Bronchial epithelial cell (primary cell): ENCODE data around the gene CARMIL1. TPM values are rescaled to one million over a fixed set of nuclear protein-coding genes. Genes with fewer than 3 reads are reported as not detected.

Source experiments
- DNase-seq: peaks from one replicate; pipeline ENCODE4 v3.0.0-alpha.2; 2010; ENCODE audit warnings: low read depth
- FAIRE-seq: peaks from 2 replicates; lab custom pipeline; 2011; peaks lifted over from hg19 to GRCh38; lab: Jason Lieb, UNC
- H3K27me3 ChIP-seq: 2 replicates; pipeline ENCODE4 v1.5.1; 2011; ENCODE audit warnings: low read length; ENCODE audit not compliant: control insufficient read depth, insufficient read depth
- H3K36me3 ChIP-seq: 2 replicates; pipeline ENCODE4 v1.5.1; 2011; ENCODE audit warnings: low read length; ENCODE audit not compliant: control insufficient read depth, insufficient read depth
- H3K4me3 ChIP-seq: 2 replicates; pipeline ENCODE4 v1.5.1; 2011; ENCODE audit warnings: mild to moderate bottlenecking, low read depth, low read length, control low read depth
- CTCF ChIP-seq: IDR thresholded peaks from 2 replicates; pipeline ENCODE4 v1.5.1; 2011; ENCODE audit warnings: mild to moderate bottlenecking, moderate library complexity, low read length, control low read depth, inconsistent platforms; ENCODE audit not compliant: insufficient read depth, severe bottlenecking
- total RNA-seq: library from RNA; depleted of rRNA; stranded (reverse); fragments of >200 nt; gene quantifications from 2 replicates; pipeline ENCODE4 v1.2.1, GENCODE V29; 2014

CARMIL1 gene
- total RNA-seq, 1 donor from 2014 or later, result 12.1 TPM

GRCh38 chr6:25384967-25385366 is 105.8 kb downstream of the CARMIL1 start:
- FAIRE-seq (no peak), DNase-seq (no peak)
- H3K27me3 ChIP-seq, result no peaks in the 10 kb centered on the region
- H3K4me3 ChIP-seq, result no peak overlapping the region
- TF ChIP-seq CTCF, result no peak
- H3K36me3 ChIP-seq, result no peaks in the 10 kb centered on the region

- no peak for FAIRE-seq
- no peak for DNase-seq
- no peak for TF ChIP-seq CTCF
- Histone ChIP-seq H3K27me3 (no peaks in the 10 kb centered on the region), H3K4me3 (no peak overlapping the region), H3K36me3 (no peaks in the 10 kb centered on the region)
These were observed 108.3 kb downstream of the CARMIL1 start for GRCh38 chr6:25387483-25387882.

GRCh38 chr6:25387911-25388310 is 108.7 kb downstream of the CARMIL1 start:
- Histone ChIP-seq H3K4me3 (no peak overlapping the region), H3K36me3 (no peaks in the 10 kb centered on the region)

GRCh38 chr6:25388776-25389175 is 109.6 kb downstream of the CARMIL1 start:
- no peaks in the 10 kb centered on the region for H3K36me3 ChIP-seq
- TF ChIP-seq CTCF, result no peak
- DNase-seq, result peak; percentile 41
- FAIRE-seq, result no peak
- no peak overlapping the region for H3K4me3 ChIP-seq
- no peaks in the 10 kb centered on the region for H3K27me3 ChIP-seq

More at GRCh38 chr6:25387911-25388310, 108.7 kb downstream of the CARMIL1 start:
- FAIRE-seq (no peak), DNase-seq (no peak)
- no peak for TF ChIP-seq CTCF
- no peaks in the 10 kb centered on the region for H3K27me3 ChIP-seq

GRCh38 chr6:25389471-25389870 is 110.3 kb downstream of the CARMIL1 start:
- no peak for FAIRE-seq
- peak; percentile 74 for DNase-seq
- Histone ChIP-seq H3K36me3 (no peaks in the 10 kb centered on the region), H3K4me3 (no peak overlapping the region), H3K27me3 (no peaks in the 10 kb centered on the region)
- no peak for TF ChIP-seq CTCF

GRCh38 chr6:25392372-25392771 is 113.2 kb downstream of the CARMIL1 start:
- FAIRE-seq, result no peak
- TF ChIP-seq CTCF, result no peak
- no peak for DNase-seq

More at GRCh38 chr6:25392372-25392771, 113.2 kb downstream of the CARMIL1 start:
- no peaks in the 10 kb centered on the region for H3K36me3 ChIP-seq
- no peaks in the 10 kb centered on the region for H3K27me3 ChIP-seq
- no peak overlapping the region for H3K4me3 ChIP-seq
